HG02798 (cell line): Measurements from ENCODE around the gene LRRC27.
"Not testable (repeated sequence)": the region's sequence is repeated elsewhere in the genome, so short reads cannot be mapped to it uniquely, and the experiment has no call there.

ENCODE experiments used
- ATAC-seq: cut with Tn5 transposase; IDR thresholded peaks from one replicate; pipeline ENCODE4 v1.9.1; 2021; ENCODE audit warnings: mild to moderate bottlenecking; ENCODE audit not compliant: unreplicated experiment, poor library complexity

The LRRC27 gene

GRCh38 chr10:132331601-132332432, at the start of gene LRRC27:
TSS of gene LRRC27 (plus strand) at chr10:132332193. CDS start at chr10:132333525, 1,332 bp downstream.
- peak; percentile 93 for ATAC-seq

- ATAC-seq: no peak
Observed at GRCh38 chr10:132282667-132283603, 49.1 kb upstream of the LRRC27 start.

GRCh38 chr10:132283604-132284382, 48.2 kb upstream of the LRRC27 start:
- no peak for ATAC-seq

GRCh38 chr10:132289439-132289838, 42.6 kb upstream of the LRRC27 start:
- ATAC-seq: no peak

- ATAC-seq: no peak
Observed at GRCh38 chr10:132290631-132291030, 41.4 kb upstream of the LRRC27 start.

- no peak for ATAC-seq
Observed at GRCh38 chr10:132291826-132292225, 40.2 kb upstream of the LRRC27 start.

- ATAC-seq: no peak
Observed at GRCh38 chr10:132292287-132293200, 39.4 kb upstream of the LRRC27 start.

GRCh38 chr10:132293201-132293812, 38.7 kb upstream of the LRRC27 start:
- ATAC-seq: no peak

GRCh38 chr10:132293813-132294520, 38.0 kb upstream of the LRRC27 start:
- ATAC-seq: no peak

GRCh38 chr10:132294561-132295318, 37.3 kb upstream of the LRRC27 start:
- ATAC-seq: no peak

- not testable (repeated sequence) for ATAC-seq
Observed at GRCh38 chr10:132295481-132295880, 36.5 kb upstream of the LRRC27 start.

- ATAC-seq: no peak
Observed at GRCh38 chr10:132296666-132297443, 35.1 kb upstream of the LRRC27 start.

GRCh38 chr10:132297526-132297925, 34.5 kb upstream of the LRRC27 start:
- no peak for ATAC-seq

- ATAC-seq: no peak
Observed at GRCh38 chr10:132298038-132298881, 33.7 kb upstream of the LRRC27 start.

- no peak for ATAC-seq
Observed at GRCh38 chr10:132299371-132300336, 32.3 kb upstream of the LRRC27 start.
